NCI-H82 (cell line): Measurements from ENCODE around the gene ALDH3B2.
A peak's percentile ranks its signal among the peaks of the same experiment; 100 is the strongest.
"Not testable (repeated sequence)": the region's sequence is repeated elsewhere in the genome, so short reads cannot be mapped to it uniquely, and the experiment has no call there.

ENCODE experiments used
- DNase-seq: peaks from one replicate; lab custom pipeline; 2025; lab: John Stamatoyannopoulos, UW

The ALDH3B2 gene

DNA sequence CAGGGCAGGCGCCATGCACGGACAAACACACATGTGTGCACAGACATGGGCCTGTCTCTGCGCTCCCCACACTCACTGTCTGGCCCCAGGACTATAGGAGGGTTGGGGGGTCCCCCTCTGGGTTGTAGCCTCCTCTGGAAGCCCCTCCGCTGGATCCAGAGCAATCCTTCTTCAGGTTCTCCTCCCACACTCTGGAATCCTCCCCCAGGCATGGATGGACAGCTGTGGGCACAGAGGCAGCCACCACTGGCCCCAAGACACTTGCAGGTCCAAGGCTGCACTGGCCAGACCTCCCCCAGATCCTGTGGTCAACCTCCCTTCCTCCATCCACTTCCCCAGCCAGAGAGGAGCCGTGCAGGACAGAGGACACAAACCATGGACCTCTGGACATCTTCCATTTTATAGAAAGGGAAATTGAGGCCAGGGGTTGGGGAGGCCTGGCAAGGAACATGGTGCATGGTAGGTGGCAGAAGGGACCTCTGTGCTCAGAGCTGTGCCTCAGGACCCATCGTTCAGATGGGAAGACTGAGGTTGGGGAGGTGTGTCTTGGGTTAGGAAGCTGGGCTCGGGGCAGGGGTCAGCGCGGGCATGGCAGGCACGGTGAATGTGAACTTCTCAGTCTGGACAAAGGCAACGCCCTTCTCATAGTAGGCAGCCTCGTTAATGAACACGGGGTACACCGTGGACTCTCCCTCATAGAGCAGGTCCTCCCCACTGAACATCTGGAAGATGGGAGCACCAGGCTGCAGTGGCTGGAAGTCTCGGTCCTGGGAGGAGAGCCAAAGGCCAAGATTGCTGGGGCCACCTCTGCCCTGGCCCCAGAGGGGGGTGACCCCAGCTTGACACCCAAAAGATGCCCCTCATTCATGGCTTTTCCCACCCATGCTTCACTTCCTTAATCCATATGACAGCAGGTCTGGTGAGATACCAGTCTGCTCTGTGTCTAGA is 32.0 kb downstream of the ALDH3B2 start:
- DNase-seq, result no peak

DNA sequence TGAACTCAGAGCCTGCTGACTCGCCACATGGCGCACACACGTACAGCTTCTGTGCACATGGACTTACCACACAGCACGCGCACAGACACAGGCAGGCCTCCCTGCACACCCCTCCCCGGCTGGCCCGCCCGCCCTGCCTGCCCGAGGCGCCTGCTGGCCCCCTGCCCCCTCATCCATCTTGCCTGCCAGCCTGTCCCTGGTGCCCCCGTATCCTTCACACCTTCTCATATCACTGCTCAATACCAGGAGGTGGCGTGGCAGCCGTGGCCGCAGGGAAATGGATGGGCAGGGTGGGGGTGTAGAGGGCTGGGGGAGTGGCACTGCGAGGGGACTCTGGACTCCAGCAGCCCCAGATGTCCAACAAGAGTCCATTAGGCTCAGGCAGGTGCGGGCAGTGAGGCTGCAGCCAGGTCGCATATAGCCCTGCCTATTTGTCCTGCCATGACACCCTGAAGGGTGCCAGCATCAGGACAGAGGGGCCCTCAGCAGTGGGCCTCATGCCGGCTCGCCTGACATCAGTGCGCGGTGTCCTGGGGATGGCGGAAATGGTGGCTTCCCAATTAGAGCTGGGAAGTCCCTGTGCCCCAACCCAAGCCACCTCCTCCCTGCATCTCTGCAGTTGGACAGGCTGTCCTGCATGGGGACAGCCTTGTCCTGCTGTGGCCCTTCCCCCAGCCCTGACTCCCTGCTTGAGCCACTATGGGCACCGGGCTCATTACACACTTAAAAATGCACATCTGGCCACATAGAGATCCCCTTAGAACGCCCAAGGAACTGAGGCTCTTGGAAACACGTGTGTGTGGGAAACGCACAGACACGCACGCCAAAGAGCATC is 32.9 kb downstream of the ALDH3B2 start:
- DNase-seq, result no peak

DNA sequence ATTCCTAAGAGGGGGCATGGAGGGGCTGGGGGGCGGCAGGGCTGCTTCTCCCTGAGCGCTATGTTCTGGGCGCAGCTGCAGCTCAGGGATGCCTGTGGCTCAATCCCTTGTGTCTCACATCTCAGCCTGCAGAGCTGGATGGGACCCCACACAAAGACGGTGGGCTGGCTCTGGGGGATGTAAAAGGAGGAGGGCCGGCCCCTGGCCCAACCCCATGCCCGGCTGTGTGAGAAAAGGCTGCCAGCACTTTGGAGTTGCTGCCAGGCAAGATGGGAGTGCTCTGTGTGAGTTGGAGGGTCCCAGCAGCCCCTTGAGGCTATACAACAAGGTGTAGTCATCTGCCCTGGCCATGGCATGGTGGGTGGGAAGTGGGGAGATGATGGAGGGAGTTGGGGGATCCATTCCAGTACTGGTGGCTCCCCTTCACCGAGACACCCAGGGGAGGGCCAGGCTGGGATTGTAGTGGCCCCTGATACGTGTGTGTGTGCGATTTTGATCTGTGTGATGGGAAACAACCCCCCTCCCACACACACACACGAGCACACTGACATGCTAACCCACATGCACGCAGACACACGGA is 33.6 kb downstream of the ALDH3B2 start:
- DNase-seq, result no peak

GRCh38 chr11:67640021-67640757 is 34.2 kb downstream of the ALDH3B2 start:
- DNase-seq, result peak; percentile 57

- no peak for DNase-seq
These were observed 35.0 kb downstream of the ALDH3B2 start, which contains the start of gene TBX10 for GRCh38 chr11:67639438-67639859. TSS of gene TBX10 (minus strand) at chr11:67639763. CDS start at chr11:67639472, 291 bp downstream.

GRCh38 chr11:67638535-67639437 is 35.6 kb downstream of the ALDH3B2 start:
- DNase-seq, result no peak

- DNase-seq, result not testable (repeated sequence)
These were observed 37.0 kb downstream of the ALDH3B2 start for GRCh38 chr11:67637441-67637840.

DNA sequence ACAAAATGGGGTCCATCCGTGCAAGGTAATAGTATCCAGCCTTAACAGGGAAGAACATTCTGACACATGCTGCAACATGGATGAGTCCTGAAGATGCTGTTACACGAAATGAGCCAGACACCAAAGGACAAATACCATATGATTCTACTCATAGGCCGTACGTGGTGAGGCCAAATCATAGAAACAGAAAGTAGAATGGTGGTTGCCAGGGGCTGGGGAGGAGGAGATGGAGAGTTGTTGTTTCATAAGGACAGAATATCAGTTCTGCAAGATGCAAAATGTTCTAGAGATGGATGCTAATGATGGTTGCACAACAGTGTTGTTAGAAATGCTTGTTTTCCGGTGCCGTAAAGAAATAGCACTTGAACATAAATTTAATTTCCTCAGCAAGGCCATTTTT is 37.5 kb downstream of the ALDH3B2 start:
- no peak for DNase-seq

DNA sequence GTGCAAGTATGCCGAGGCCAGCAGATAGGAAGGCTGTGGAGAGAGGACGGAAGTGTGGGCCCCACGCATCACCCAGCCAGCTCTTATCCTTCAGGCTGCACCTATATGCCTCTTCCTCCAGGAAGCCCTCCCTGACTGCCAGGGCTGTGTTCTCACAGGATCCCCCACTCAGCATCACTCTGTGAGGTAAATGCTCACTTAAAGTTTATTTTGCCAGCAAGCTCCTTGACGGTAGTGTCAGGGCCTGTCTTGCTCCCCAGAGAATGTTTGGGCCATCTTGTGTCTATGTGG is 39.2 kb downstream of the ALDH3B2 start:
- DNase-seq, result no peak

- DNase-seq, result no peak
These were observed 39.8 kb downstream of the ALDH3B2 start for GRCh38 chr11:67634366-67635230.

- DNase-seq, result no peak
These were observed 40.6 kb downstream of the ALDH3B2 start for GRCh38 chr11:67633758-67634365.

GRCh38 chr11:67632982-67633755 is 41.3 kb downstream of the ALDH3B2 start:
- DNase-seq, result no peak

GRCh38 chr11:67632175-67632981 is 42.0 kb downstream of the ALDH3B2 start:
- DNase-seq, result no peak

DNA sequence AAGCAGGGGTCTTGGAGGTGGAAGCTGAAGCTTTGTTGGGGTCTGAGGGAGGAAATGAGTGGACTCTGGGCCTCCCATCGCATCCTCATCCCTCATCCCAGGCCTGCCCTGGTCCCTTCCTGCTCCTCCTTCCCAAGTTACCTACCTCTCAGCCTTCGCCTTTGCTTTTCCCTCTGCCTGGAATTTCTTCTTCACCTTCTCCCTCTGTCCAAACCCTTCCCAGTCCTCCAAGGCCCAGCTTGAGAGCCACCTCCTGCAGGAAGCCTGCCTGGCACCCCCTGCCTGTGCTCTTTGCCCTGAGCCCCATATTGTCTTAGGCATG is 42.6 kb downstream of the ALDH3B2 start:
- DNase-seq, result no peak

DNA sequence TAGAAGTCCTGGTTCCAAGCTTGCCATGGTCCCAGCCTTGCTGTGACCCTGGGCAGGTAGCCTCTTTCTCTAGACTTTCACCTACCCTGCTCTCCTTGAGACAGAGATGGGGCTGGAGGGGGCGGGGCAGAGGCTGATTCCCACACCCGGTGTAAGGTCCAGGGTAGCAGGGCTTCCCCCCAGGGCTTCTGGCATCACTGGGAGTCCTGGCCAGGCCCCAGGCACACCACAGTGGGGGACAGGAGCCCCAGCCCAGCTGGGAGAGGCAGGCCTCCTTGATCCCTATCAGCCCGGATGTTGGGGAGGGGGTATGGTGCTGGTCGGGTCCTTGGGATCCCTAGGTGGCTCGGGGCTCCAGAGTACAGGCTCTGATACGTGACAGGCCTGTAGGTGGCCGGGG is 43.0 kb downstream of the ALDH3B2 start:
- DNase-seq, result no peak

- DNase-seq, result no peak
These were observed 43.5 kb downstream of the ALDH3B2 start for GRCh38 chr11:67630943-67631331.

GRCh38 chr11:67630228-67630942 is 44.0 kb downstream of the ALDH3B2 start:
- DNase-seq, result peak; percentile 99
